HG03520 (cell line): ENCODE data around the gene CMTM8.

Source experiments
- ATAC-seq: cut with Tn5 transposase; IDR thresholded peaks from one replicate; pipeline ENCODE4 v1.9.1; 2021; ENCODE audit warnings: mild to moderate bottlenecking, moderate library complexity; ENCODE audit not compliant: unreplicated experiment

Gene CMTM8

GRCh38 chr3:32404714-32405113 is 166.2 kb downstream of the CMTM8 start:
- ATAC-seq: no peak

GRCh38 chr3:32405155-32405554 is 166.7 kb downstream of the CMTM8 start:
- no peak for ATAC-seq

- no peak for ATAC-seq
These were observed 167.3 kb downstream of the CMTM8 start for GRCh38 chr3:32405711-32406323.

DNA sequence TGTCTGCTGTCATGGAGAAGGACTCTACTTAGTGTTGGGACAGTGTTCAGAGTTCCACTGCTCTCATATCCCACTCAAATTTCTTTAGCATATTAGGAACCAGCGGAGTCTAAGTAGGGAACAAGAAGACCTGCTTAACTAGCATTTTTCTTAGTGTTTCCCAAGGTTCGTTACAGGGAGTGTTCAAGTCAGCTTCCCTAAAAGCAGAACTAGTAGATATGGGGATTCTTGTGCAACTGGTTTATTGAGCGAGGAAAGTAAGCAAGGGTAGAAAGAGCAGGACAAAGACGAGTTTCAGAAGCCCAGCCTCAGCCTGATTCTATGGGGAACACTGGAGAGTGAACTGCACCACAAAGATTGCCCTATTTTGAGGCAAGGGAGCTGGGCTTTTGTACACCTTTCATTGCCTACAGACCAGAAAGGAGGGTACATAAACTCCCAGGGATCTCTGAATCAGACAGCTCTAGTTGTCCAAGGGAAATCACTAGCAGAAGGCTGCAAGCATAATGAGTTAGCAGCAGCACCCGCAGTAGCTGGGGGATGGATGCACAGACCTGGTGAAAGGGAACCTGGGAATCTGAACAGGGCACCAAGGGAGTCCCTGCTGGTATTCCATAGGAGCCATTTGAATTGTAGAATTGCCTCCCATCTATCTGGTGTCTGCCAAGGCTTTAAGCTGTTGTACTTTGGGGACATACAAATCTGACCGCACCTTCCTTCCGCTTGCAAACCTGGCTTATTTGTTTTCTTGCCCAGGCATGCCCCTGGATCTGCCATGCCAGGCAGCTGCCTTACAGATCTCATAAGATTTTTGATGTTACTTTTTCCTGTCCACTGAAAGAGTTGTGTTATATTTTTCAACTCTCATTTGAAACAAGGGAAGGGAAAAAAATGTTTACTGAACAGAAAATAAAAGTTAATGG is 168.3 kb downstream of the CMTM8 start:
- ATAC-seq: no peak

- no peak for ATAC-seq
These were observed 172.1 kb downstream of the CMTM8 start for GRCh38 chr3:32410367-32411246.

DNA sequence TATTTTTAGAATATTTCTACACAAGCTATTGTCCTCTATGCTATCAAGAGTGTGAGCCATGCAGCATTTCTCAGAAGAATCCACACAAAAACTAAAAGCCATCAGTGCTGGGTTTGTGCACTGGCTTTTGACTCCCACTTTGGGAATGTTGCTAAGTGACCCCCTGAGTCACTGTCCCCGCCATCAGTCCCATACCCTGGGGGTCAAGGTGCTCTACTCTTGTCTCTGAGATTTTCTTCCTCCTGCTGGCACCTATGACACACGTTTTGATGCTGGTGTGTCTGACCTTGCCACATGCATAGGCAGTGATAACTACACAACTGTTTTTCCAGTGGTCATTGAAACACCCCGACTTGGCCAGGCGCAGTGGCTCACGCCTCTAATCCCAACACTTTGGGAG is 173.0 kb downstream of the CMTM8 start:
- ATAC-seq: no peak

GRCh38 chr3:32412887-32413286 is 174.4 kb downstream of the CMTM8 start:
- ATAC-seq: no peak

- no peak for ATAC-seq
These were observed 175.5 kb downstream of the CMTM8 start for GRCh38 chr3:32413845-32414521.

DNA sequence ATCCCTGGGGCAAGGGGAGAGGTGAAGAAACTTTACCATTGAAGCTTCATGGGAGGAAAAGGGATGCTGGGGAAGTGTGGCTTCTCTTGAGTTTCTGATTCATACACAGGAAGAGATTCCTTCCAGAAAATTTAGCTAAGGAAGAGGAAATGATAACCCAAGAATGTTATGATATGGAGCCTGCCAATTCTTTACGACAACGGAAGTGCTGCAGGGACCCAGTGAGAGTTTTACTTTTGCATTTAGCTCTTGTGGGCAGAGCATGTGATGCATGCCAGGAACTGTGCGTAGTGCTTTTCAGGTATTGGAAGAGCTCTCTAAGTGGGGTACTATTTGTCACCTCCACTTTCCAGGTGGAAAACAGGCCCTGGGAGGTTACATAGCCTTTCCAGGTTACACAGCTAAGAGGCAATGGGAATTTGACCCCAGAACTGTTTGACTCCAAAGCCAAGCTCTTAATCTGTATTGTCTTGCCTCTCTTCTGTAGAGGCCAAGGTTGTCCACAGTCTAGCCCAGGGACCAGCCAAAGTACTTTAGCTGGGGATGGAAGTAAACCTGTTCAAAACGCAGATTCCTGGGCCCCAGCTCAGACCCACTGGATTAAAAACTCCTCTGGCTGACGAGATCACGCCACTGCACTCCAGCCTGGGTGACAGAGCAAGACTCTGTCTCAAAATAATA is 176.2 kb downstream of the CMTM8 start:
- no peak for ATAC-seq

DNA sequence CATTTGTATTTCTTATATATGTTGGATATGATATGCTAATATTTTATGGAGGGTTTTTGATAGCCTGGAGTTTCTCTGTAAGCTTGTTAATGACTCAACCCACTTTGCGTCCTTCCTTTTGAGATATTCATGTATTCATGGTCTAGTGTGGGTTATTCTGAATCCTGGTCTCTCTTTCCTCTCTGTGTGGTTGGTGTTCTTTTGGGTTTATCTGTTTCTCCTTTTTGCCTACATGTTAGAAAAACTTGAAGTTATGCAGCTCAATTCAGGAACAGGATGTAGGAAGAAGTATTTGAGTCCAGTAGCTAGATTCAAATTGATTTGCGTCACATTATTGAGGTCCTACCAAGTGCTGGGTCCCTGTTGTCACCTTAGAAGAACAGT is 181.3 kb downstream of the CMTM8 start:
- no peak for ATAC-seq
